HL-60 (cell line): ENCODE measurements around the gene HRAS.

ENCODE experiments used
- DNase-seq, 2 experiments: peaks; one replicate each; pipeline ENCODE4 v3.0.0-alpha.2; 2010 to 2020; ENCODE audit warnings: low read depth in 1 of 2, low spot score in 1 of 2
- H3K27ac ChIP-seq: fragments of 250-450 bp; sonication (Bioruptor Pico); replicated peaks from 2 replicates; pipeline ENCODE4 v1.5.1; 2020; ENCODE audit warnings: mild to moderate bottlenecking, moderate library complexity
- H3K27me3 ChIP-seq: fragments of 250-450 bp; sonication (Bioruptor Pico); 2 replicates; pipeline ENCODE4 v1.5.1; 2021; ENCODE audit warnings: mild to moderate bottlenecking, moderate library complexity; ENCODE audit not compliant: insufficient read depth, poor library complexity, severe bottlenecking
- H3K4me3 ChIP-seq: replicated peaks from 2 replicates; pipeline ENCODE4 v1.5.1; 2011; ENCODE audit warnings: mild to moderate bottlenecking, control low read depth, low read length; ENCODE audit not compliant: insufficient read depth
- CTCF ChIP-seq: IDR thresholded peaks from one replicate; pipeline ENCODE4 v1.5.1; 2011; ENCODE audit warnings: low read length, control low read depth, inconsistent platforms; ENCODE audit not compliant: insufficient read depth
- GABPA ChIP-seq: IDR thresholded peaks from 2 replicates; pipeline ENCODE4 v1.6.1; 2012; ENCODE audit warnings: low read depth
- POLR2AphosphoS5 ChIP-seq: IDR thresholded peaks from 2 replicates; pipeline ENCODE4 v1.6.1; 2012; ENCODE audit warnings: low read depth
- SPI1 ChIP-seq: IDR thresholded peaks from 2 replicates; pipeline ENCODE4 v1.6.1; 2012; ENCODE audit warnings: low read depth, mild to moderate bottlenecking, borderline replicate concordance
- TF ChIP-seq, protein P1 (sequence below): IDR thresholded peaks from 2 replicates; pipeline ENCODE4 v1.6.1; 2012; ENCODE audit warnings: low read depth; ENCODE audit not compliant: insufficient replicate concordance

HRAS gene

DNA sequence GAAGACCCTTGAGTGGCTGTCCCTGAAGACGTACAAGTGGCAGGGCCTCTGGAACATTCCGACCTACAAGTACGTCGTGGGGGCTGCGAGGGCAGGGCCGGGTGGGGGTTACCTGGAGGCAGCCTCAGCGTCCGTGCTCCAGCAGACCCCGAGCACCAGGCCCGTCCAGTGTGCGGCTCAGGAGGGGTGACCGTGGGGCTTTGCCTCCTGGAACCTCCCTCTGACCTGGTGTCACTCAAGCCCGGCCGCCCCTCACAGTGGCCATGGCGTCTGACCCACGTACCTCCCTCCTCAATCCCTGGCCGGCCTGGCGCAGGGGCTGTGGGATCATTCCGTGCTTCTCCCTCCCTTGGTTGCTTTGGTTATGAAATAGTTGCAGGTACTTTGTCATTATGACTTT lies 46.8 kb downstream of the HRAS start:
- DNase-seq, result no peak
- H3K27ac ChIP-seq, result no peak overlapping the region
- H3K4me3 ChIP-seq, result no peak overlapping the region
- TF ChIP-seq POLR2AphosphoS5 (no peak), GABPA (no peak), CTCF (no peak), SPI1 (no peak)
- TF ChIP-seq, protein P1, sequence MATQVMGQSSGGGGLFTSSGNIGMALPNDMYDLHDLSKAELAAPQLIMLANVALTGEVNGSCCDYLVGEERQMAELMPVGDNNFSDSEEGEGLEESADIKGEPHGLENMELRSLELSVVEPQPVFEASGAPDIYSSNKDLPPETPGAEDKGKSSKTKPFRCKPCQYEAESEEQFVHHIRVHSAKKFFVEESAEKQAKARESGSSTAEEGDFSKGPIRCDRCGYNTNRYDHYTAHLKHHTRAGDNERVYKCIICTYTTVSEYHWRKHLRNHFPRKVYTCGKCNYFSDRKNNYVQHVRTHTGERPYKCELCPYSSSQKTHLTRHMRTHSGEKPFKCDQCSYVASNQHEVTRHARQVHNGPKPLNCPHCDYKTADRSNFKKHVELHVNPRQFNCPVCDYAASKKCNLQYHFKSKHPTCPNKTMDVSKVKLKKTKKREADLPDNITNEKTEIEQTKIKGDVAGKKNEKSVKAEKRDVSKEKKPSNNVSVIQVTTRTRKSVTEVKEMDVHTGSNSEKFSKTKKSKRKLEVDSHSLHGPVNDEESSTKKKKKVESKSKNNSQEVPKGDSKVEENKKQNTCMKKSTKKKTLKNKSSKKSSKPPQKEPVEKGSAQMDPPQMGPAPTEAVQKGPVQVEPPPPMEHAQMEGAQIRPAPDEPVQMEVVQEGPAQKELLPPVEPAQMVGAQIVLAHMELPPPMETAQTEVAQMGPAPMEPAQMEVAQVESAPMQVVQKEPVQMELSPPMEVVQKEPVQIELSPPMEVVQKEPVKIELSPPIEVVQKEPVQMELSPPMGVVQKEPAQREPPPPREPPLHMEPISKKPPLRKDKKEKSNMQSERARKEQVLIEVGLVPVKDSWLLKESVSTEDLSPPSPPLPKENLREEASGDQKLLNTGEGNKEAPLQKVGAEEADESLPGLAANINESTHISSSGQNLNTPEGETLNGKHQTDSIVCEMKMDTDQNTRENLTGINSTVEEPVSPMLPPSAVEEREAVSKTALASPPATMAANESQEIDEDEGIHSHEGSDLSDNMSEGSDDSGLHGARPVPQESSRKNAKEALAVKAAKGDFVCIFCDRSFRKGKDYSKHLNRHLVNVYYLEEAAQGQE, result no peak
- H3K27me3 ChIP-seq, result no peaks in the 10 kb centered on the region

- no peak for DNase-seq
- H3K27me3 ChIP-seq, result no peaks in the 10 kb centered on the region
- H3K27ac ChIP-seq, result no peak overlapping the region
- no peak for TF ChIP-seq GABPA
- no peak for TF ChIP-seq SPI1
- TF ChIP-seq POLR2AphosphoS5, result no peak
- TF ChIP-seq, protein P1, result no peak
- no peak overlapping the region for H3K4me3 ChIP-seq
Measured at GRCh38 chr11:488062-488461, 47.3 kb downstream of the HRAS start.

DNA sequence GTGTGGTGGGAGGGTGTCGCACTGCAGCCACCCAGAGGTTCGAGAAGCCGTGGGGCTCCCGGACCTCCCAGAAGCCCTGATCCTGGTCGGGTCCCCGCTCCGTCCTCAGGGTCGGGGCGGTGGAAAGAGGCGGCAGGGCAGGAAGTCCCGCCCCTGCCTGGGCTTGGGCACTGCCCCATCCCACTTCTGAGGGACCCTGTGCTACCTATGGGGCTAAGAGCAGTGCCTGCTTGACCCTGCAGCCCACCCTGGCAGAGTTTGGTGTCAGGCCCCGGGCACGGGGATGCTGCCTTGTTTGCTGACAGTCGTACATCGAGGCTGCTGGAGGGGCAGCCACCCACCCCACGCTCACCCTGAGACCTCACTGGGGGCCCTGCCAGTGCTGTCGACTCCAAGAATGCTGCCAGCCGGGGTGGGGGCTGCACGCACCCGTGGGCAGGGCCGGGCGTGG lies 47.8 kb downstream of the HRAS start:
- H3K27ac ChIP-seq, result no peak overlapping the region
- DNase-seq, result no peak
- TF ChIP-seq POLR2AphosphoS5, result no peak
- TF ChIP-seq, protein P1, result no peak
- no peak for TF ChIP-seq CTCF

GRCh38 chr11:486189-486588 lies 49.2 kb downstream of the HRAS start:
- TF ChIP-seq SPI1 (no peak), GABPA (no peak), POLR2AphosphoS5 (no peak), CTCF (no peak)
- TF ChIP-seq, protein P1, result no peak
- Histone ChIP-seq H3K27me3 (no peaks in the 10 kb centered on the region), H3K27ac (no peak overlapping the region), H3K4me3 (no peak overlapping the region)
- no peak for DNase-seq

More for the DNA sequence above, 47.8 kb downstream of the HRAS start:
- Histone ChIP-seq H3K27me3 (no peaks in the 10 kb centered on the region), H3K4me3 (no peak overlapping the region)
